IMR-90 (cell line): ENCODE data around the gene HHATL.

Source experiments
- CEBPB ChIP-seq: IDR thresholded peaks from 2 replicates; pipeline ENCODE4 v1.6.1; 2012; ENCODE audit warnings: low read depth, low read length, improper control_type of control experiment
- MAZ ChIP-seq: IDR thresholded peaks from 2 replicates; pipeline ENCODE4 v1.6.1; 2012; ENCODE audit warnings: low read depth, mild to moderate bottlenecking, low read length, improper control_type of control experiment, moderate library complexity, borderline replicate concordance
- NFE2L2 ChIP-seq: fragments of 150-350 bp; IDR thresholded peaks from 2 replicates; pipeline ENCODE4 v1.6.1; 2016; ENCODE audit warnings: low read depth, mild to moderate bottlenecking, low read length
- POLR2A ChIP-seq: IDR thresholded peaks from 2 replicates; pipeline ENCODE4 v1.6.1; 2012; ENCODE audit warnings: mild to moderate bottlenecking, low read depth, low read length
- RCOR1 ChIP-seq: IDR thresholded peaks from 2 replicates; pipeline ENCODE4 v1.6.1; 2012; ENCODE audit warnings: mild to moderate bottlenecking, low read length, improper control_type of control experiment; ENCODE audit not compliant: insufficient replicate concordance
- RFX5 ChIP-seq: IDR thresholded peaks from 2 replicates; pipeline ENCODE4 v1.8.0; 2012; ENCODE audit warnings: low read depth, mild to moderate bottlenecking, low read length, moderate library complexity
- TF ChIP-seq, protein P1 (sequence below): conservative IDR thresholded peaks from 2 replicates; pipeline ENCODE4 v1.5.1; 2012; ENCODE audit warnings: mild to moderate bottlenecking, low read depth, low read length, improper control_type of control experiment
- TF ChIP-seq, protein P2 (sequence below): fragments of 150-350 bp; IDR thresholded peaks from 2 replicates; pipeline ENCODE4 v1.6.1; 2017; ENCODE audit warnings: mild to moderate bottlenecking, antibody characterized with exemption, low read length, low read depth
- TF ChIP-seq, protein P3 (sequence below): fragments of 150-350 bp; IDR thresholded peaks from 2 replicates; pipeline ENCODE4 v1.6.1; 2016; ENCODE audit warnings: low read depth, mild to moderate bottlenecking, low read length, moderate library complexity, borderline replicate concordance

DNA sequence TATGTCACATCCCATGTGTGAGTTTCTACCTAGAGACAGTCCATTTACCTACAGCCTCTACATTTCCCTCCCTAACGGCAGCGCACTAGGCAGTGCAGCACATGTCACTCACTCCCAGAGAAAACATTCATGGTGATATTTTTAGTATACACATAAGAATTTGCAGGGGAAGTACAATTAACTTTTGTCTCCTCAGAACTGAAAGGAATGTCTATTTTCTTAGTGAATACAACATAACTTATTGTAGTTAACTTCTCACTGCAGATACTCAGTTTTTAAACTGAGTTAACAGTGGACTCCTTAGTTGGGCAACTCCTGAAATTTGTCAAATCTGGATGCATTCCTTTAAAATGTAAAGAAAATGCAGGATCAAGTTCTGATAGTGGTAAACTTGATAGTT lies 53.6 kb downstream of the HHATL start:
- TF ChIP-seq, protein P1, sequence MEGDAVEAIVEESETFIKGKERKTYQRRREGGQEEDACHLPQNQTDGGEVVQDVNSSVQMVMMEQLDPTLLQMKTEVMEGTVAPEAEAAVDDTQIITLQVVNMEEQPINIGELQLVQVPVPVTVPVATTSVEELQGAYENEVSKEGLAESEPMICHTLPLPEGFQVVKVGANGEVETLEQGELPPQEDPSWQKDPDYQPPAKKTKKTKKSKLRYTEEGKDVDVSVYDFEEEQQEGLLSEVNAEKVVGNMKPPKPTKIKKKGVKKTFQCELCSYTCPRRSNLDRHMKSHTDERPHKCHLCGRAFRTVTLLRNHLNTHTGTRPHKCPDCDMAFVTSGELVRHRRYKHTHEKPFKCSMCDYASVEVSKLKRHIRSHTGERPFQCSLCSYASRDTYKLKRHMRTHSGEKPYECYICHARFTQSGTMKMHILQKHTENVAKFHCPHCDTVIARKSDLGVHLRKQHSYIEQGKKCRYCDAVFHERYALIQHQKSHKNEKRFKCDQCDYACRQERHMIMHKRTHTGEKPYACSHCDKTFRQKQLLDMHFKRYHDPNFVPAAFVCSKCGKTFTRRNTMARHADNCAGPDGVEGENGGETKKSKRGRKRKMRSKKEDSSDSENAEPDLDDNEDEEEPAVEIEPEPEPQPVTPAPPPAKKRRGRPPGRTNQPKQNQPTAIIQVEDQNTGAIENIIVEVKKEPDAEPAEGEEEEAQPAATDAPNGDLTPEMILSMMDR: no peak
- TF ChIP-seq, protein P2, sequence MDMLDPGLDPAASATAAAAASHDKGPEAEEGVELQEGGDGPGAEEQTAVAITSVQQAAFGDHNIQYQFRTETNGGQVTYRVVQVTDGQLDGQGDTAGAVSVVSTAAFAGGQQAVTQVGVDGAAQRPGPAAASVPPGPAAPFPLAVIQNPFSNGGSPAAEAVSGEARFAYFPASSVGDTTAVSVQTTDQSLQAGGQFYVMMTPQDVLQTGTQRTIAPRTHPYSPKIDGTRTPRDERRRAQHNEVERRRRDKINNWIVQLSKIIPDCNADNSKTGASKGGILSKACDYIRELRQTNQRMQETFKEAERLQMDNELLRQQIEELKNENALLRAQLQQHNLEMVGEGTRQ: no peak
- TF ChIP-seq POLR2A: no peak
- no peak for TF ChIP-seq MAZ
- no peak for TF ChIP-seq RCOR1
- no peak for TF ChIP-seq RFX5
- no peak for TF ChIP-seq NFE2L2
- TF ChIP-seq CEBPB: no peak
- TF ChIP-seq, protein P3, sequence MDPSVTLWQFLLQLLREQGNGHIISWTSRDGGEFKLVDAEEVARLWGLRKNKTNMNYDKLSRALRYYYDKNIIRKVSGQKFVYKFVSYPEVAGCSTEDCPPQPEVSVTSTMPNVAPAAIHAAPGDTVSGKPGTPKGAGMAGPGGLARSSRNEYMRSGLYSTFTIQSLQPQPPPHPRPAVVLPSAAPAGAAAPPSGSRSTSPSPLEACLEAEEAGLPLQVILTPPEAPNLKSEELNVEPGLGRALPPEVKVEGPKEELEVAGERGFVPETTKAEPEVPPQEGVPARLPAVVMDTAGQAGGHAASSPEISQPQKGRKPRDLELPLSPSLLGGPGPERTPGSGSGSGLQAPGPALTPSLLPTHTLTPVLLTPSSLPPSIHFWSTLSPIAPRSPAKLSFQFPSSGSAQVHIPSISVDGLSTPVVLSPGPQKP: no peak
